ENCODE measurements around the gene CAVIN2.

Gene CAVIN2

GRCh38 chr2:191857886-191858285, 11.0 kb upstream of the CAVIN2 start:
- Mint-ChIP-seq H3K4me3 (no peak overlapping the region), H3K27ac (no peak overlapping the region)
- ATAC-seq (replicated peaks), result no peak

GRCh38 chr2:191857259-191857805, 10.4 kb upstream of the CAVIN2 start:
- ATAC-seq (replicated peaks) (no peak), DNase-seq (no peak)
- Mint-ChIP-seq H3K4me1 (ENCODE audit: low read depth in 2 of 2) (no peaks in the 10 kb centered on the region), H3K4me3 (no peak overlapping the region), H3K9me3 (no peaks in the 10 kb centered on the region), H3K36me3 (ENCODE audit: insufficient read depth) (no peaks in the 10 kb centered on the region), H3K27me3 (peaks cover 22 to 43% of the 10 kb centered on the region in 2 donors), H3K27ac (no peak overlapping the region)

More at GRCh38 chr2:191857886-191858285, 11.0 kb upstream of the CAVIN2 start:
- Mint-ChIP-seq H3K36me3 (ENCODE audit: insufficient read depth) (no peaks in the 10 kb centered on the region), H3K4me1 (ENCODE audit: low read depth in 2 of 2) (no peaks in the 10 kb centered on the region), H3K9me3 (no peaks in the 10 kb centered on the region), H3K27me3 (peaks cover 17 to 37% of the 10 kb centered on the region in 2 donors)
- no peak for DNase-seq

GRCh38 chr2:191856111-191856876, 9.4 kb upstream of the CAVIN2 start:
- H3K27ac Mint-ChIP-seq, result no peak overlapping the region
- no peaks in the 10 kb centered on the region for H3K9me3 Mint-ChIP-seq
- no peaks in the 10 kb centered on the region for H3K36me3 Mint-ChIP-seq (ENCODE audit: insufficient read depth)
- no peaks in the 10 kb centered on the region for H3K4me1 Mint-ChIP-seq (ENCODE audit: low read depth in 2 of 2)
- peaks cover 30 to 46% of the 10 kb centered on the region in 2 donors for H3K27me3 Mint-ChIP-seq
- no peak overlapping the region for H3K4me3 Mint-ChIP-seq
- ATAC-seq (replicated peaks) (no peak), DNase-seq (no peak)

GRCh38 chr2:191855382-191855781, 8.5 kb upstream of the CAVIN2 start:
- ATAC-seq (replicated peaks) (no peak), DNase-seq (no peak)
- H3K9me3 Mint-ChIP-seq, result no peaks in the 10 kb centered on the region
- H3K27me3 Mint-ChIP-seq, result peaks cover 36 to 49% of the 10 kb centered on the region in 2 donors
- H3K36me3 Mint-ChIP-seq (ENCODE audit: insufficient read depth), result no peaks in the 10 kb centered on the region
- no peaks in the 10 kb centered on the region for H3K4me1 Mint-ChIP-seq (ENCODE audit: low read depth in 2 of 2)
- no peak overlapping the region for H3K27ac Mint-ChIP-seq
- H3K4me3 Mint-ChIP-seq, result no peak overlapping the region

- Mint-ChIP-seq H3K4me1 (ENCODE audit: low read depth in 2 of 2) (no peaks in the 10 kb centered on the region), H3K27me3 (peaks cover 41 to 50% of the 10 kb centered on the region in 2 donors), H3K27ac (no peak overlapping the region), H3K4me3 (no peak overlapping the region), H3K9me3 (no peaks in the 10 kb centered on the region), H3K36me3 (ENCODE audit: insufficient read depth) (no peaks in the 10 kb centered on the region)
- no peak for ATAC-seq (replicated peaks)
- no peak for DNase-seq
Observed at GRCh38 chr2:191854382-191855372, 7.8 kb upstream of the CAVIN2 start.

GRCh38 chr2:191853843-191854242, 7.0 kb upstream of the CAVIN2 start:
- DNase-seq (no peak), ATAC-seq (replicated peaks) (no peak)
- Mint-ChIP-seq H3K4me3 (no peak overlapping the region), H3K9me3 (no peaks in the 10 kb centered on the region), H3K4me1 (ENCODE audit: low read depth in 2 of 2) (no peaks in the 10 kb centered on the region), H3K27ac (no peak overlapping the region), H3K36me3 (ENCODE audit: insufficient read depth) (no peaks in the 10 kb centered on the region), H3K27me3 (peaks cover 41 to 57% of the 10 kb centered on the region in 2 donors)

GRCh38 chr2:191851158-191851557, 4.3 kb upstream of the CAVIN2 start:
- H3K4me3 Mint-ChIP-seq, result no peak overlapping the region
- peaks cover 37 to 66% of the 10 kb centered on the region in 2 donors for H3K27me3 Mint-ChIP-seq
- H3K27ac Mint-ChIP-seq, result no peak overlapping the region
- no peaks in the 10 kb centered on the region for H3K9me3 Mint-ChIP-seq
- peaks cover 0 to 2% of the 10 kb centered on the region in 2 donors for H3K4me1 Mint-ChIP-seq (ENCODE audit: low read depth in 2 of 2)
- no peaks in the 10 kb centered on the region for H3K36me3 Mint-ChIP-seq (ENCODE audit: insufficient read depth)
- DNase-seq, result no peak
- no peak for ATAC-seq (replicated peaks)

- ATAC-seq (replicated peaks), result no peak
- Mint-ChIP-seq H3K4me3 (no peak overlapping the region), H3K4me1 (ENCODE audit: low read depth in 2 of 2) (peaks cover 0 to 3% of the 10 kb centered on the region in 2 donors), H3K27me3 (peaks cover 47 to 75% of the 10 kb centered on the region in 2 donors), H3K36me3 (ENCODE audit: insufficient read depth) (no peaks in the 10 kb centered on the region), H3K9me3 (no peaks in the 10 kb centered on the region), H3K27ac (no peak overlapping the region)
- DNase-seq, result no peak
Observed at GRCh38 chr2:191848771-191849767, 2.2 kb upstream of the CAVIN2 start.

GRCh38 chr2:191847764-191848163, 876 bp upstream of the CAVIN2 start:
- ATAC-seq (replicated peaks) (no peak), DNase-seq (no peak)
- H3K27me3 Mint-ChIP-seq, result peaks cover 49 to 76% of the 10 kb centered on the region in 2 donors
- H3K9me3 Mint-ChIP-seq, result no peaks in the 10 kb centered on the region
- H3K27ac Mint-ChIP-seq, result no peak overlapping the region
- no peaks in the 10 kb centered on the region for H3K36me3 Mint-ChIP-seq (ENCODE audit: insufficient read depth)
- peaks cover 0 to 3% of the 10 kb centered on the region in 2 donors for H3K4me1 Mint-ChIP-seq (ENCODE audit: low read depth in 2 of 2)
- H3K4me3 Mint-ChIP-seq, result no peak overlapping the region

GRCh38 chr2:191845876-191846514, 893 bp downstream of the CAVIN2 start:
- Mint-ChIP-seq H3K27me3 (peaks cover 42 to 80% of the 10 kb centered on the region in 2 donors), H3K4me1 (ENCODE audit: low read depth in 2 of 2) (peaks cover 0 to 3% of the 10 kb centered on the region in 2 donors), H3K27ac (no peak overlapping the region), H3K4me3 (no peak overlapping the region), H3K9me3 (no peaks in the 10 kb centered on the region), H3K36me3 (ENCODE audit: insufficient read depth) (no peaks in the 10 kb centered on the region)
- DNase-seq, result no peak
- no peak for ATAC-seq (replicated peaks)

- no peak overlapping the region for H3K4me3 Mint-ChIP-seq
- peaks cover 37 to 76% of the 10 kb centered on the region in 2 donors for H3K27me3 Mint-ChIP-seq
- DNase-seq, result no peak
- peaks cover 0 to 3% of the 10 kb centered on the region in 2 donors for H3K4me1 Mint-ChIP-seq (ENCODE audit: low read depth in 2 of 2)
- no peak for ATAC-seq (replicated peaks)
- H3K36me3 Mint-ChIP-seq (ENCODE audit: insufficient read depth), result no peaks in the 10 kb centered on the region
- H3K27ac Mint-ChIP-seq, result no peak overlapping the region
- H3K9me3 Mint-ChIP-seq, result no peaks in the 10 kb centered on the region
Observed at GRCh38 chr2:191845248-191845715, 1.6 kb downstream of the CAVIN2 start.

GRCh38 chr2:191844706-191845105, 2.2 kb downstream of the CAVIN2 start:
- DNase-seq (no peak), ATAC-seq (replicated peaks) (no peak)
- H3K4me3 Mint-ChIP-seq, result no peak overlapping the region
- H3K27me3 Mint-ChIP-seq, result peaks cover 38 to 70% of the 10 kb centered on the region in 2 donors
- no peak overlapping the region for H3K27ac Mint-ChIP-seq
- no peaks in the 10 kb centered on the region for H3K36me3 Mint-ChIP-seq (ENCODE audit: insufficient read depth)
- H3K9me3 Mint-ChIP-seq, result no peaks in the 10 kb centered on the region
- H3K4me1 Mint-ChIP-seq (ENCODE audit: low read depth in 2 of 2), result peaks cover 0 to 3% of the 10 kb centered on the region in 2 donors
